SK-N-SH treated with all-trans-retinoic acid at 6 μM for 48 hours (cell line): ENCODE measurements around the gene P2RX3.

Experiments
- ATAC-seq: fragments of 200-7000 bp; cut with Tn5 transposase; 3 replicates; pipeline ENCODE4 v1.9.1; 2020; ENCODE audit warnings: mild to moderate bottlenecking, moderate library complexity
- ARNTL ChIP-seq: fragments of 450-650 bp; formaldehyde crosslinking; IDR thresholded peaks from 2 replicates; pipeline ENCODE4 v1.5.0; 2020; ENCODE audit warnings: low read depth, mild to moderate bottlenecking, moderate library complexity, borderline replicate concordance
- CREB5 ChIP-seq: fragments of 250-450 bp; sonication (Bioruptor Pico); IDR thresholded peaks from 2 replicates; pipeline ENCODE4 v1.5.1; 2020; ENCODE audit warnings: low read depth, mild to moderate bottlenecking, moderate library complexity
- CSDC2 ChIP-seq: fragments of 250-450 bp; sonication (Bioruptor Pico); IDR thresholded peaks from 2 replicates; pipeline ENCODE4 v1.5.0; 2020; ENCODE audit warnings: mild to moderate bottlenecking, moderate library complexity
- CSRNP3 ChIP-seq: fragments of 250-450 bp; sonication (Bioruptor Pico); IDR thresholded peaks from 2 replicates; pipeline ENCODE4 v1.5.1; 2021; ENCODE audit warnings: mild to moderate bottlenecking, moderate library complexity
- ESRRG ChIP-seq: fragments of 250-450 bp; sonication (Bioruptor Pico); IDR thresholded peaks from 2 replicates; pipeline ENCODE4 v1.6.1; 2021; ENCODE audit warnings: mild to moderate bottlenecking
- GLIS3 ChIP-seq: fragments of 250-450 bp; sonication (Bioruptor Pico); IDR thresholded peaks from 2 replicates; pipeline ENCODE4 v1.5.0; 2020; ENCODE audit warnings: mild to moderate bottlenecking, moderate library complexity
- ISL1 ChIP-seq: fragments of 250-450 bp; sonication (Bioruptor Pico); IDR thresholded peaks from 2 replicates; pipeline ENCODE4 v2.1.2; 2022; ENCODE audit warnings: mild to moderate bottlenecking, moderate library complexity
- OSR1 ChIP-seq: fragments of 250-450 bp; sonication (Bioruptor Pico); IDR thresholded peaks from 2 replicates; pipeline ENCODE4 v1.8.0; 2022; ENCODE audit warnings: moderate library complexity, mild to moderate bottlenecking, inconsistent platforms
- PATZ1 ChIP-seq: fragments of 250-450 bp; sonication (Bioruptor Pico); IDR thresholded peaks from 2 replicates; pipeline ENCODE4 v1.8.0; 2020; ENCODE audit warnings: mild to moderate bottlenecking, moderate library complexity, borderline replicate concordance
- POU6F1 ChIP-seq: fragments of 250-450 bp; sonication (Bioruptor Pico); IDR thresholded peaks from 2 replicates; pipeline ENCODE4 v1.8.0; 2021; ENCODE audit warnings: low read depth, mild to moderate bottlenecking, moderate library complexity, borderline replicate concordance
- PPARA ChIP-seq: fragments of 250-450 bp; sonication (Bioruptor Pico); IDR thresholded peaks from 2 replicates; pipeline ENCODE4 v1.5.0; 2020; ENCODE audit warnings: mild to moderate bottlenecking, borderline replicate concordance
- RARB ChIP-seq: fragments of 250-450 bp; sonication (Bioruptor Pico); IDR thresholded peaks from 2 replicates; pipeline ENCODE4 v1.8.0; 2021; ENCODE audit warnings: mild to moderate bottlenecking, moderate library complexity
- SNAI2 ChIP-seq: fragments of 250-450 bp; sonication (Bioruptor Pico); IDR thresholded peaks from 2 replicates; pipeline ENCODE4 v1.5.0; 2020; ENCODE audit warnings: mild to moderate bottlenecking, moderate library complexity
- TCF4 ChIP-seq: fragments of 250-450 bp; sonication (Bioruptor Pico); IDR thresholded peaks from 2 replicates; pipeline ENCODE4 v1.8.0; 2021; ENCODE audit warnings: mild to moderate bottlenecking, moderate library complexity, borderline replicate concordance
- TOX ChIP-seq: fragments of 250-450 bp; sonication (Bioruptor Pico); IDR thresholded peaks from 2 replicates; pipeline ENCODE4 v1.8.0; 2021; ENCODE audit warnings: mild to moderate bottlenecking, moderate library complexity, borderline replicate concordance
- TSHZ2 ChIP-seq: fragments of 250-450 bp; sonication (Bioruptor Pico); IDR thresholded peaks from 2 replicates; pipeline ENCODE4 v1.5.0; 2020; ENCODE audit warnings: mild to moderate bottlenecking, moderate library complexity
- ZC3H10 ChIP-seq: fragments of 250-450 bp; sonication (Bioruptor Pico); IDR thresholded peaks from 2 replicates; pipeline ENCODE4 v1.5.1; 2021; ENCODE audit warnings: mild to moderate bottlenecking, moderate library complexity
- ZFP3 ChIP-seq: fragments of 250-450 bp; sonication (Bioruptor Pico); IDR thresholded peaks from 2 replicates; pipeline ENCODE4 v1.5.0; 2020; ENCODE audit warnings: mild to moderate bottlenecking, moderate library complexity
- ZFP30 ChIP-seq: fragments of 450-650 bp; formaldehyde crosslinking; IDR thresholded peaks from 2 replicates; pipeline ENCODE4 v1.5.0; 2022; ENCODE audit warnings: mild to moderate bottlenecking, moderate library complexity
- ZNF565 ChIP-seq: fragments of 450-650 bp; formaldehyde crosslinking; conservative IDR thresholded peaks from 2 replicates; pipeline ENCODE4 v1.5.0; 2020; ENCODE audit warnings: low read depth, mild to moderate bottlenecking, moderate library complexity
- ZNF70 ChIP-seq: fragments of 450-650 bp; formaldehyde crosslinking; IDR thresholded peaks from 2 replicates; pipeline ENCODE4 v1.5.0; 2020; ENCODE audit warnings: mild to moderate bottlenecking, moderate library complexity
- ZNF8 ChIP-seq: fragments of 450-650 bp; formaldehyde crosslinking; IDR thresholded peaks from 2 replicates; pipeline ENCODE4 v1.5.0; 2020; ENCODE audit warnings: mild to moderate bottlenecking, moderate library complexity

The P2RX3 gene

GRCh38 chr11:57413681-57414080 lies 75.5 kb downstream of the P2RX3 start:
- no peak for ATAC-seq
- no peak for TF ChIP-seq ISL1 (CRISPR knock-in tag)
- no peak for TF ChIP-seq PPARA (CRISPR knock-in tag)
- TF ChIP-seq TOX (CRISPR knock-in tag): no peak
- TF ChIP-seq ZNF565 (CRISPR knock-in tag): no peak
- no peak for TF ChIP-seq ZNF70 (CRISPR knock-in tag)
- no peak for TF ChIP-seq ZFP3 (CRISPR knock-in tag)
- TF ChIP-seq ZNF8: no peak
- no peak for TF ChIP-seq CSDC2 (CRISPR knock-in tag)
- no peak for TF ChIP-seq GLIS3 (CRISPR knock-in tag)

GRCh38 chr11:57414612-57415212 lies 76.6 kb downstream of the P2RX3 start:
- TF ChIP-seq ZNF8: no peak
- TF ChIP-seq PPARA (CRISPR knock-in tag): no peak
- no peak for TF ChIP-seq ZFP30 (CRISPR knock-in tag)
- no peak for TF ChIP-seq OSR1 (CRISPR knock-in tag)
- no peak for TF ChIP-seq CREB5 (CRISPR knock-in tag)
- TF ChIP-seq PATZ1: no peak
- TF ChIP-seq TOX (CRISPR knock-in tag): no peak
- no peak for TF ChIP-seq ZC3H10 (CRISPR knock-in tag)
- no peak for TF ChIP-seq CSRNP3
- TF ChIP-seq ESRRG (CRISPR knock-in tag): no peak
- no peak for TF ChIP-seq ZFP3 (CRISPR knock-in tag)
- no peak for TF ChIP-seq RARB (CRISPR knock-in tag)
- TF ChIP-seq POU6F1 (CRISPR knock-in tag): no peak
- TF ChIP-seq ZNF565 (CRISPR knock-in tag): no peak
- no peak for TF ChIP-seq TSHZ2 (CRISPR knock-in tag)
- TF ChIP-seq GLIS3 (CRISPR knock-in tag): no peak
- no peak for TF ChIP-seq SNAI2 (CRISPR knock-in tag)
- no peak for TF ChIP-seq CSDC2 (CRISPR knock-in tag)
- TF ChIP-seq TCF4: no peak
- no peak for ATAC-seq

- no peak for ATAC-seq
- TF ChIP-seq CSRNP3 (no peak), ZNF8 (no peak), TCF4 (no peak), GLIS3 (CRISPR knock-in tag) (no peak), POU6F1 (CRISPR knock-in tag) (no peak), ZNF565 (CRISPR knock-in tag) (no peak), TSHZ2 (CRISPR knock-in tag) (no peak), ARNTL (no peak)
These were observed 78.3 kb downstream of the P2RX3 start for GRCh38 chr11:57416436-57416835.
